HG02870 (cell line): ENCODE measurements around the gene CDK18.

Experiments
- ATAC-seq: cut with Tn5 transposase; IDR thresholded peaks from one replicate; pipeline ENCODE4 v1.9.1; 2021; ENCODE audit warnings: mild to moderate bottlenecking, moderate library complexity; ENCODE audit not compliant: unreplicated experiment

The CDK18 gene

DNA sequence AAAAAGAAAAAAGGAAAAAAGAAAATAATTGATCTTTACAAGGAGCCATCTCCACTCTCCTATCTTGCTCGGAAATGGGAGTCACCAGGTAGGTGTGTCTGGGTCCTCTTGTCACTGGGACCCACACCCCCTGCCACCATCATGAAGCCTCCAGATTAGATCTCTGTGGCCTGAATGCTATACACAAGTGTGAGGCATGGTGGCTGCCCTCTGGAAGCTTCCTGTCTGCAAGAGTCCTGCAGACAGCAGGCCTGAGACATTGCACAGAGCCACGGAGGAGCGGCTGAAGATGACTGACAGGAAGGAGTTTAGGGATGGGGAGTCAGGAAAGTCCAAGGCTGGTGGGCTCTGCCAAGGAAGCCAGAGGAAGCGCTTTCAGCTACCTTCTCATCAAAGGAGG lies 16.2 kb downstream of the CDK18 start:
- no peak for ATAC-seq

DNA sequence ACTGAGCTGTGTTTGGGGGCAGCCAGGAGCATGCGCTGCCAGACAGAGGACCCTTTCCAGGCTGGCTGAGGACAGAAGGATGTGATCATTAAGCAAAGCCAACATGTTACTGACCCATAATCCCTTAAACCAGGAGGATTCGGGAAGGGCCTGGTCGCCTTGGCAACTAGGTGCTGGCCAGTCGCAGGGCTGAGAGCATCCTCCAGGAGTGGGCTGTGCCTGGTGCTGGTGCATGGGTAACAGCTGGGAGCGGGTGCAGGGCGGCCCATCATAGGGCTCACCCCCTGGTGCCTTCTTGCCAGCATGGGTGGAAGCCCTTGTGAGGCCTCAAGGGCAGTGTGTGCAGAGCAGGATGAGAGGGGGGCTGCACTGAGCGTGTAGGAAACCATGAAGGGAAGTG lies 17.2 kb downstream of the CDK18 start:
- ATAC-seq: no peak

DNA sequence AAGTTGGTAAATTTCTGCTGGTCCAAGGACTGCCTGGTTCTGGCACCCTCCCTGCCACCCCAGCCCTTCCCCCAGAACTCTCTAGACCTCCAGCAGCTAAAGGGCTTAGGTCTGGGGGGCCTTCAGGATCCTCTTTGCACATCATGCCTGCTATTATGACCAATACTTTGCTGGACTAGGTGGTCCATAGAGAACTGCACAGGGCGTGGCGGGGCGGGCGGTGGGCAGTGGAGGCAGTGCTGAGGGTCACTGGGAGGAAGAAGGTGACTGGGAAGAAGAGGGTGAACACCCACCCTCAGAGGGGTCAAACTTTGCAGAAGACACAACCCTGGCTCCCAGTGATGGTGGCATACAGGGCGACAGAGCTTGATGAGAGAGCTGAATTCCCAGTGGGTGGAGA lies 18.2 kb downstream of the CDK18 start:
- no peak for ATAC-seq

DNA sequence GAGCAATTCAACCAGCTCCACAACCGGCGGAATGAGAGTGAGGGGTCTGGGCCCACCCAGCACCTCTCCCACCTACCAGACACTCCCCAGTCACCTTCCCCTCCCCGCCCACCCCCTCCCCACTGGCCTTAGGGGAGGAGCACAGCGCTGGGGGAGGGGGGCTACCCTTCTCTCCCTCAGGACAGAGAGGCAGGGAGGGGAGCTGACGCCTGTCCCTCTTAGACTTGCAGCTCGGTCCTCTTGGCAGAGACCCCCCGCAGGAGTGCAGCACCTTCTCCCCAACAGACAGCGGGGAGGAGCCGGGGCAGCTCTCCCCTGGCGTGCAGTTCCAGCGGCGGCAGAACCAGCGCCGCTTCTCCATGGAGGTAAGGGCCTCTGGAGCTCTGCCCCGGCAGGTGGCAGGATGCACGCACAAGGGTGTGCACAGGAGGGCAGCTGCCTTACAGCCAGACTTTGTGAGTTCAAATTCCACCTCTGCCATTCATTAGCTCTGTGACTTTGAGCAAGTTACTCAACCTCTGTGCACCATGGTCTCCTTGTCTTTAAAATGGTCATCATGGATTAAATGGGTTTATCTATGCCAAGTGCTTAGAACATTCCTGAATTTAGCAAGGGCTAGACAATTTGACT lies 18.9 kb downstream of the CDK18 start:
- no peak for ATAC-seq

DNA sequence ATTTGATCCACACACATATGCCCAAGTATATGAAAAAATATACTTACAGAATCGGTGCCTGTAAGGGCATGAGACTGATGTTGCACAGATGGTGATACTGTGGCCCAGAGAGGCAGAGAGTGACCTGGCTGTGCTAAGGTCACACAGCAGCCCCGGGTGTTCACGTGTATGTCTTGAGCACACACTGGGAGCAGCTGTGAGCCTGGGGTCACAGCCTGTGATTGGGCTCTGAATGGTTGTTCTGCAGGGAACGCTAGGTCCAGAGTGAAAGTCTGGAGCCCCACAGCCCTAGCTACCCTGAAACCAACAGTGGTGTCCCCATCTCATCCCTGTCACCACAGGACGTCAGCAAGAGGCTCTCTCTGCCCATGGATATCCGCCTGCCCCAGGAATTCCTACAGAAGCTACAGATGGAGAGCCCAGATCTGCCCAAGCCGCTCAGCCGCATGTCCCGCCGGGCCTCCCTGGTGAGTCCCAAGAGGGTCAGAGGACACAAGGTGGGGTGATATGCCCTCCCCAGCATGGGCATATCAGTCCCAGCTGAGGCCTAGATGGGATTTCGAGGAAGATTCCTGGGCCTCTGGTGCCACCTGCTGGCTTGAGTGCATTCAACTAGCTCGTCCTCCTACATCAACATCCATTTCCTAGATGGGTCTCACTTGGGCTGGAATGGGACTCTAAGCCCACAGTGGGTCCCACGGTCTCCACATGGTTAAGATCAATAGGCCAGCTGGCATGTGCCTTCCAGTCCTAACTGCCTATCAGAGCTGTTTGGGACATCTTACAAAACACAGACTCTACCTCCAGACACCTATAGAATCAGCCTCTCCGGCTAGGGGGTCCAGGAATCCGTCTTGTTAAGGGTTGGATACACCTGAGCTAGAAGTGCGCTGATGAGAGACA lies 19.7 kb downstream of the CDK18 start:
- ATAC-seq: no peak

DNA sequence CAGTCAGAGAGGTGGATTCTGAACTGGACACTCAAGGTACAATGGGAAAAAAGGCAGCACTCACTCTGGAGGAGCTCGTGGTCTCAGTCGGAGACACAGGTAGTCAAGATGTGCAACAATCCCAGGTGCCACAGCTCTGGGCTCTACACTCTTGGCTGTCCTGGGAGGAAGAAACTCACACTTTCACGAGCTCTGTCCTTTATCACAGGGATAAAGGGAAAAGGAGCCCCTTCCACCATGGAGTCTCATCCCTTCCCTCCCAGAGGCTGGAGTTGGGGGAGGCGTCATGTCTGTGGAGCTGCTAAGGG lies 20.3 kb downstream of the CDK18 start:
- no peak for ATAC-seq

DNA sequence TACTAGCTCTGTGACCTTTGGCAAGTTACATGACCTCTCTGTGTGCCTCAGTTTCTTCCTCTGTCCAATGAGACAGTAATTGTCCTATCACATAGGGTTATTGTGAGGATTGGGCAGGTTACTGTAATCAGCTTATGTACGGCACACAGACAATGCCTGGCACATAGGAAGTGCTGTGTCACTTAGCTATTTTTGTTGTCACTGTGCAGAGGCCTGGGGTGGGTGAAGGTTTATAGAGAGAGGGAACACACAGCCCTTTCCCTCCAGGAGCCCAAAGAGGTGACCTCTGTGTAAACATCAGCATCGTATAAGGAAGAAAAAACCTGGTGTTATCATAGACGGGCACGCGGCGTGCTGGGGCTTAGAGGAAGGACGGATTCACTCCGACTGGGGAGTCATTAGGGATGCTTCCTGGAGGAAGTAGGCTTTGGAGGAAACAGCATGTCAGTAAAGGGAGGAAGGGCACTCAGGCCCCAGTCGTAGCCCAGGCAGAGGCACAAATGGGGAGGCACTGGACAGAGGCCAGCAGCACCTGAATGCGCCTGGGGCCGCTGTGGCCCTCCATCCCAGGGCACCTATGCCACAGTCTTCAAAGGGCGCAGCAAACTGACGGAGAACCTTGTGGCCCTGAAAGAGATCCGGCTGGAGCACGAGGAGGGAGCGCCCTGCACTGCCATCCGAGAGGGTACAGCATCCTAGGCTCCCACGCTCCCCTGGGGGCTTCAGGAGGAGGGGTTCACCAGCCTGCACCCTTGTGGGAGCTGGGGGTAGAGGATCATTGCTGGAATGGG lies 21.2 kb downstream of the CDK18 start:
- no peak for ATAC-seq

DNA sequence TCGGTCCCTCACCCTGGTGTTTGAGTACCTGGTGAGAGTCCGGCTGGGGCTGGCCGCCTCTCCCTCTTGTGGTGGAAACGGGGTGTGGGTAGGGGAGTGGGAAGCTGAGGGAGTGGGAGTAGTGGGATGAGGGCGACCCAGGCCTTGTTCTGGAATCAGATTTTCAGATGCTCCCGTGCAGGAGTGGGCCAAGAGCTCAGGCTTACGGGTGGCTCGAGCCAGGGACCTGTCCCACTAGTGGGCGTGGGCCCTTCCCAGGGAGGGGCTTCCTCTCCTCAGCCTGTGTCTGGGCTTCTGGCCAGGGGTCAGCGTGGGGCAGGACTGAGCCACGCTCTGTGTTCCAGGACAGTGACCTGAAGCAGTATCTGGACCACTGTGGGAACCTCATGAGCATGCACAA lies 22.0 kb downstream of the CDK18 start:
- ATAC-seq: no peak

DNA sequence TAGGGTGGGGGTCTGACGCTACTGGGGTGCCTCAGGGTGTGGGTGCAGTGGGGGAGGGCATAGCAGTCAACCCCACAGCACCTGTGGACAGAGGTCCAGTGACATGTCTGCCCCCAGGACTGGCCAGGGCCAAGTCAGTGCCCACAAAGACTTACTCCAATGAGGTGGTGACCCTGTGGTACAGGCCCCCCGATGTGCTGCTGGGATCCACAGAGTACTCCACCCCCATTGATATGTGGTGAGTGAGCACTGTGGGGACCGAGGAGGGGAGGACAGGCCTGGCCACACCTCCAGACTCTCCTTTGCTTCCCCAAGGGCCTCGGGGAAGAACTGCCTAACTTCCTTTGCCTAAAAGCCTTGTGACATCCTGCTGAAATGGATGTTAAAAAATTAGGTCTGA lies 23.5 kb downstream of the CDK18 start:
- ATAC-seq: no peak

DNA sequence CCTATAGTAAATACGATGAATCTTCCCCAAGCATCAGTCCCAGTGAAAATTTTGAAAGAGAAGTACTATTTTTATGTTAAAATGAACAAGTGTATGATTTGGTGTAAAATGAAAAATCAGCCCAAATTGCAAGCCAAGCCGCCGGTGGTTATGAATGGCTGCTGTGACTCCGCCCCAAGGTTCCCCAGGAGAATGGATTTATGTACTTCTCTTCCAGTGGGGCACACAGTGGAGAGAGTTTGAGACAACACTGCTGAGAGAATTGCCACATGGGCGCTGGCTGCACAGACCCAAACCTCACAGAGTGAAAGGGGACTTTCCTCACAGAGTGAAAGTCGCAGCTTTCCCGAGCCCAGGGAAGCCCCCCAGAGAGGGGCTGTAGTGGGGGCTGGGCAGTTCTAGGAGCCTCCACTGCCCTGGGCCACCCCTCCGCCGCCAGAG lies 24.0 kb downstream of the CDK18 start:
- ATAC-seq: no peak

DNA sequence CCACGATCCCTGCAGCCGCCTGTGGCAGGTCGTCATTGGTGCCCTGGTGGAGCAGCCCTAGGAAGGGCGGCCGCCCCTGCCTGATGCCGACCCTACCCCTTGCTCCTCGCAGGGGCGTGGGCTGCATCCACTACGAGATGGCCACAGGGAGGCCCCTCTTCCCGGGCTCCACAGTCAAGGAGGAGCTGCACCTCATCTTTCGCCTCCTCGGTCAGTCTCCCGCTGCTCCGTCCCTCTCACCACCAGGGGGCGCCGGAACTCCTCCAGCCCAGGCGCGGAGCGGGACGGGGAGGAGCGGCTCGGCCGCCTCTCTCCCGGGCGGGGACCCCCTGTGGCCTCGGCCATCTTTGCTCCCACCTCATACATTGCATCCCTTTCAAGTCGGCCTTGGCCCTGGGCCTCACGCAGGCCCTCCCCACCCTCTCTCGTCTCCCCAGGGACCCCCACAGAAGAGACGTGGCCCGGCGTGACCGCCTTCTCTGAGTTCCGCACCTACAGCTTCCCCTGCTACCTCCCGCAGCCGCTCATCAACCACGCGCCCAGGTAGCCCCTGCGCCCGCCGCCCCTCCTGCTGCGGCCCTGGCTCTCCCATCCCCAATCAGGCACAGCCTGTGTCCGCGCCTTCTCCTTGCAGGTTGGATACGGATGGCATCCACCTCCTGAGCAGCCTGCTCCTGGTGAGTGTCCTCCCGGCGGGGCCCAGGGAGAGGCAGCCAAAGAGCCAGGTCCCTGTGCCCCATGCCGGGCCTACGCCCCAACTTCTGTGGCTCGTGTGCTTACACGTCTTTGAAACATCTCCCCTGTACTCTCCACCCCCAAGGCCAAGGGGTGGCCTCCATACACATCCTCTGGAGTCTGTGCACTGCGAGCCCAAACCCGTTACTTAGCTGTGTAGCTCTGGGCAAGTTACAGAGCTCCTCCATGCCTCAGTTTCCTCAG lies 24.7 kb downstream of the CDK18 start:
- ATAC-seq: no peak

DNA sequence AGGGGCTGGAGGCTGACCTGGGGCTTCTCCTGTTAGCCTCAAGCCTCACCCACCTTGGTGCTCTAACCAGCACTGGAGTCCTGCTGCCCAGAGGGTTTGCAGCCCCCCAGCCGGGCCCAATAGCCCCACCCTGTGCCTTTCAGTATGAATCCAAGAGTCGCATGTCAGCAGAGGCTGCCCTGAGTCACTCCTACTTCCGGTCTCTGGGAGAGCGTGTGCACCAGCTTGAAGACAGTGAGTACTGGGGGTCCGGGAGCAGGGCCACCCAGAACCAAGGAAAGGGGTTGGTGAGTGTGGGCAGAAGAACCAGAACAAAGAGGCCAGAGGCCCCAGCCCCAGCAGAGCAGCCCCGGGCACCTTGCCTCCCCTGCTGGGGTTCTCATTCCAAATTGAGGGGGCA lies 25.6 kb downstream of the CDK18 start:
- ATAC-seq: no peak

DNA sequence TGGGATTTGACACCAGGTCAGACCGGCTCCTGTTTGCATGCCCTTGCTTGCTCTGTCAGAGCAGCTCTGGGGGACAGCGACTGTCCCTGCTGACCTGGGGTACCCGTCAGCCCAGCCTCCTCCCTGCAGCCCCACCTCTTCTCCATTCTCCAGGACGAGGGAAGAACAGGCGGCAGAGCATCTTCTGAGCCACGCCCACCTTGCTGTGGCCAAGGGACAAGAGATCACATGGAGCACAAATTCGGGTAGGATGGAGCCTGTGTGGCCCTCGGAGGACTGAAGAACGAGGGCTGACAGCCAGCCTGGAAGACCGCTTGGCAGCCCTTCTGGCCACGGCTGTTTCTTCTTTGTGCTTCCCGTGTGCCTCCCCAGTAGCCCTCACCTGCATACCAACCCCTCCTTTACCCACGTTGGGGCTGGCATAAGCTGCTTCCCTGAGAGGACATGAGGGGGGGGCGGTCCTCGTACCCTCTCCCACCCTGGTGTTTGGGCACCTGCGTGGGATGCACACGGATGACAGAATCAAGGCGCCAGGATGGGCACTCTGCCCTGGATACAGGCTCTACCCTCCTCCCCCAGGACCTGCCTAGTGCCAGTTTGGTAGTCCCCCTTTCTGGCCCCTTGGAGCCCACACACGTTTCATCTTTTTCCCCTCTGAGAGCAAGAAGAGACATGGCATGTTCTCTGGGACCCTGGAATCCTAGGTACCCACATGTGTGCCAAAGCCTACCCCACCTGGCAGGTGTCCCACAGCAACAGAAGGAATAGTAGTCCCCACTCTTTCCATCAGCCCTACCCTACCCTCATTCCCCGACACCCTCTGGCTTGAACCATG lies 26.9 kb downstream of the CDK18 start:
- ATAC-seq: no peak

DNA sequence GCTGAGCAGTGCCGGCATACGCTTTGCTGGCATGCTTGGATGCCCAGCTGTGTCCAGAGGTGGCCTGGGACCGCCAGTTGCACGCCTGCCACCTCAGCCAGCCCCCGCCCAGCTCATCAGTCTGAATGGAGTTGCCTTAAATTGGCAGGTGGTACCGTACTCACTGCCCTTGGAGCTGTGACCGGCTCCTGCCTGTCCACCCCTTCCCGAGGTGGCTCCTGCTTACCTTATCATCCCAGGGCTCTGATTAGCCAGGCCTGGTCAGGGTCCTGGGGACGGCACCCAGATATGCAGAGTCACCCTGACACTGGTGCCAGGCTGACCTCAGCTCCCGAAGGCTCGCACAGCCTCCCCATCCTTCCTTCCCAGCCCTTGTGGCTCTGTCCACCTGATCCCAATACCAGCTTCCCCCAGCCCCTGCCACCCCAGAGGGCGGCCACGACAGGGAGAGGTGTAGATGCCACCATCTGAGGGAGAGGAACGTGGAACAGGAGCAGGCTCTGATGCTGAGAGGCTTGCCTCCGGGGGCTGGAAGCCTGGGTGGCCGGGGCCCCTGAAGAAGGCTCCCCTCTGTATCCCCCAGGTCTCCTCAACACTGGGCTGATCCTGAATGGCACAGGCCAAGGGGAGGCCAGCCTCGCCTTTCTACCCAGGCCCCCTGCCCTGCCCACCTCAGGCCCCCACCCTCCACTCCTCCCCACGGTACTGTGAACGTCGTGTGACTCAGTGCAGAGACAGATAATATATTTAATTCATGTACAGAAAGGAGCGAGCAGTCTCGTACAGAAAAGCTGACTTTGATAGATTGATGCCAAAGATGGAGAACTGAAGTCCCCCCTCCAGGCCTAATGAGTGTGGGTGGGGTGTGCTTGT lies 27.8 kb downstream of the CDK18 start:
- no peak for ATAC-seq

DNA sequence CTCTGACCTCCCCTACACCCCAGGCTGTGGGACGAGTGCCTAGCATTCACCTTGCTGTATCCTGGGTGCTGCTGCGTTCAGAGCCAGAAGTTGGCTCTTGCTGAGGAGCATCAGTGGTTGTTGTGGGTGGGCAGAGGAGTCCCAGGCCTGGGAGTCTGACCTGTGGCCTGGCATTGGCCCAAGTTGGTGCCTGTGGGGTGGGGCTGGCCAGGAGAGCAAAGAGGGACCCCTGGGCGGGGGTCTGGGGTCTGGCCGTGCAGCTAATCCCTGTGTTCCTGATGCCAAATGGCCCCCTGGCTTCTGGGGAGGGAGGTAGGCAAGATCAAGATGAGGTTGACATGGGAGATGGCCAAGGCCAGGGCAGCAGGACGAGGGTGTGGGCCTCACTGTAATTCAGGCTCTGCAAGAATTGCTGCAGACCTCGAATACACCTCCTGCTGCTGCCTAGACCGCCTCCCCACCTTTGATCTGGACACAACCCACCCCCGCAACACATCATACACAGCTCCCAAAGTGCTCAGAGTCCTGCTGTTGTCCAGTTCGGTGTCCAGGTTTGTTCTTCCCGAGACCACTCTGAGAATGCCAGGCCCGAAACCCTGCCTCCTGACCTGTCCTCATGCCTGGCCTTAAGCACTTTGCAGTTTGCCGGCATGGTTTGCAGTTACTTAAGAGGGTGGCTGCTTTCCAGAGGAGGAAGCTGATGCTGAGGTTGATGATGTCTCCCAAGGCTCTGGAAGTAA lies 28.7 kb downstream of the CDK18 start:
- ATAC-seq: no peak

DNA sequence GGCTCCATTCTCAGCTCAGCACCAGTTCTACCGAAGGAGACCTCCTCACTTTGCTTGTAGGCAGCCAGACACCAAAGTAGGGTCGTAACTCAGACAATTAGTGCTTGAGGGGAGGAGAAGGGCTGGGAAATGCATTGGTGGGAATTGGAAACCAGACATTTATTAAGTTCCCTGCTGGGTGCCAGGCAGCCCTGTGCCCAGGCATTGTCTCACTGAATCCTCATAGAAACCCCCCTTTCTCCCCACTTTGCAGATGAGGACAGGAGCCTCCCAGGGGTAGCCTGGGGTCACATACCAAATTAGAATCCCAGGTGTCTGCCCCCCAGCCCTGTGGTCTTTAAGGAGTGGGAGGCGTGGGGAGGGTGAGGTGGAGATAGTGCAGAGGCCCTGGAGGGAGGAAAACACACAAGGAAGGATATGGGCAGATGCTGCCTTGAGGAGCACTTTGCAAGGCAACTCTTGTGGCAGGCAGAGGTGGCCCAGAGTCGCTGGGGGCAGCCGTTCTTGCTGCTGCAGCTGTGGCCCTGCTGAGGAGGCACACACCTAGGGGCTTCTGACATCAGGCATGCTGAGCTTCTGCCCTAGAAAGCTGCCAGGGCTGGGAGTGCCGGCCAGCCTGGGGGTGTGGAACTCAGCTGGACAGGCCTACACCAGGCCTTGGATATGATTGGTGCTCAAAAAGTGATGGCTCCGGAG lies 29.4 kb downstream of the CDK18 start:
- no peak for ATAC-seq

DNA sequence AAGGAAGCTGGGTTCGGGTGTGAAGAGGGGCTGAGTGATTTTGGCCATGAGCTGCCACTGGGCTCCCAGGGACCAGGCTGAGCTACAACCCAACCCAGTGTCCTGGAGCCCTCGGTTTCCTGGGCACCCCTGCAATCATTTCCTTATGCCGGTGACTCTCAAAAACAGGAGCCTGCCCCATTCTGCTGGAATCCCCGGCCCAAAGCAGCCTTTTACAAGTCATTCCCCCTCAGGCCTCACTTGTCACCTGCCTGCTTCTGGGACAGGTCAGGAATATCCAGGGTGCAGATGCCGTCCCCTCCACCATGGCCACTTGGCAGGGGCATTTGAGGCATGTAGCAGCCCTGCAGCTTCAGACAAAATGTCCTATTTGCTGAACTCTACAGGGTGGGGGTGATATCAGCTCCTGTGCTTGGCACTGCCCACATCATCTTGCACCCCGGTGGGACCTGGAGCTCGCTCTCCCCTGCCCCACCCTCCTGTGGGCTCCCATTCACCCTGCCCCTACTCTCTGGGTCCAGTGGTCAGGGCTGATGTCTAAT lies 30.0 kb downstream of the CDK18 start:
- ATAC-seq: no peak
